Measurements from ENCODE around the gene SLC38A11. TPM values are rescaled to one million over a fixed set of nuclear protein-coding genes. Genes with fewer than 3 reads are reported as not detected.

Gene SLC38A11
- total and polyA plus RNA-seq, 2 of the 8 experiments (the other 6 are each of a cell fraction or from before 2014, with no cell fraction given) = not detected

DNA sequence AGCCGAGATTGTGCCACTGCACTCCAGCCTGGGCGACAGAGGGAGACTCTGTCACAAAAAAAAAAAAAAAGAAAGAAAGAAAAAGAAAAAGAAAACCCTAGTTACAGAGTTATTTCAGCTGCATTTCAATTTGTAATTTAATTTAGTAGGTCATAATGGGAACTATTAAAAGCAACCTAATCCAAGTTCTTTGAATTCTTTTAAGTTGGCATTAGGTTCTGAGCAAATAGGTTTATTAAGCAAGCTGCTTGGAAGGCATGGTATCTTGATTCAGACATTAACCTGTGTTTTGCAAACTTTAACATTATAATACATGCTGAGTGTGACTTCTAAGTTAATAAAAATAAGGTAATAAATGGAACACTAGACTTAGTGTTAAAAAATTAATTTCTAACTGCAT is 83.9 kb downstream of the SLC38A11 start:
- CTCF ChIA-PET (ENCODE audit: partially characterized antibody) = interaction anchor here (0.9 kb wide), 1 partner anchor 12 kb away, joined by 3 read pairs; no protein-coding TSS in a partner anchor
- WGBS, 2 experiments (ENCODE audit: extremely low coverage in 1 of 2, insufficient coverage in 1 of 2, insufficient read length in 1 of 2, insufficient replicate concordance in 2 of 2, low coverage in 1 of 2, low lambda C conversion rate in 2 of 2, missing lambda C conversion rate in 1 of 2) = 83% methylated on average over 1 of the region's 2 CpGs; no CpG with 5 or more reads in 1 of the 2 experiments
- H2BK20ac ChIP-seq (ENCODE audit: low read length) = no peak overlapping the region
- no peak for TF ChIP-seq SIN3A (conservative IDR thresholded peaks at IDR 0.05 in 1 of 2, IDR thresholded peaks at IDR 0.05 in 1 of 2; ENCODE audit: low read depth in 1 of 2, low read length in 2 of 2)
- no peak for TF ChIP-seq TAF1 (IDR thresholded peaks at IDR 0.05; ENCODE audit: low read depth, low read length)
- no peak for TF ChIP-seq CREB1 (IDR thresholded peaks at IDR 0.05)
- no peak for TF ChIP-seq RAD21 (IDR thresholded peaks at IDR 0.05 in 1 of 2, conservative IDR thresholded peaks at IDR 0.05 in 1 of 2; ENCODE audit: low read depth in 2 of 2, low read length in 2 of 2)
- TF ChIP-seq CBX8 (IDR thresholded peaks at IDR 0.05; ENCODE audit: borderline replicate concordance, low read depth, low read length) = no peak
- no peak for TF ChIP-seq EGR1 (IDR thresholded peaks at IDR 0.05; ENCODE audit: borderline replicate concordance, low read depth, low read length)
- no peak for TF ChIP-seq ZNF274 (IDR thresholded peaks at IDR 0.05; ENCODE audit: borderline replicate concordance, extremely low read depth, low read length)
- TF ChIP-seq EP300 (IDR thresholded peaks at IDR 0.05; ENCODE audit: borderline replicate concordance in 1 of 2, low read depth in 2 of 2, low read length in 2 of 2) = no peak
- no peak for TF ChIP-seq KDM5A (IDR thresholded peaks at IDR 0.05; ENCODE audit: low read length)
- TF ChIP-seq SIX5 (IDR thresholded peaks at IDR 0.05; ENCODE audit: low read depth, low read length) = no peak
- TF ChIP-seq ASH2L (IDR thresholded peaks at IDR 0.05; ENCODE audit: low read length) = no peak
- TF ChIP-seq, protein P1, sequence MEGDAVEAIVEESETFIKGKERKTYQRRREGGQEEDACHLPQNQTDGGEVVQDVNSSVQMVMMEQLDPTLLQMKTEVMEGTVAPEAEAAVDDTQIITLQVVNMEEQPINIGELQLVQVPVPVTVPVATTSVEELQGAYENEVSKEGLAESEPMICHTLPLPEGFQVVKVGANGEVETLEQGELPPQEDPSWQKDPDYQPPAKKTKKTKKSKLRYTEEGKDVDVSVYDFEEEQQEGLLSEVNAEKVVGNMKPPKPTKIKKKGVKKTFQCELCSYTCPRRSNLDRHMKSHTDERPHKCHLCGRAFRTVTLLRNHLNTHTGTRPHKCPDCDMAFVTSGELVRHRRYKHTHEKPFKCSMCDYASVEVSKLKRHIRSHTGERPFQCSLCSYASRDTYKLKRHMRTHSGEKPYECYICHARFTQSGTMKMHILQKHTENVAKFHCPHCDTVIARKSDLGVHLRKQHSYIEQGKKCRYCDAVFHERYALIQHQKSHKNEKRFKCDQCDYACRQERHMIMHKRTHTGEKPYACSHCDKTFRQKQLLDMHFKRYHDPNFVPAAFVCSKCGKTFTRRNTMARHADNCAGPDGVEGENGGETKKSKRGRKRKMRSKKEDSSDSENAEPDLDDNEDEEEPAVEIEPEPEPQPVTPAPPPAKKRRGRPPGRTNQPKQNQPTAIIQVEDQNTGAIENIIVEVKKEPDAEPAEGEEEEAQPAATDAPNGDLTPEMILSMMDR (IDR thresholded peaks at IDR 0.05; ENCODE audit: control extremely low read depth in 1 of 3, insufficient read depth in 1 of 3, low read depth in 1 of 3, low read length in 3 of 3) = no peak

More for the DNA sequence above, 83.9 kb downstream of the SLC38A11 start:
- H3K4me2 ChIP-seq (ENCODE audit: insufficient read depth in 1 of 2, low read depth in 2 of 2, low read length in 2 of 2) = no peak overlapping the region
- H3K79me2 ChIP-seq (ENCODE audit: control insufficient read depth in 1 of 2, insufficient read depth in 2 of 2, low read length in 2 of 2) = no peaks in the 10 kb centered on the region
- no peaks in the 10 kb centered on the region for H3K23me2 ChIP-seq (ENCODE audit: low read depth, low read length)
- FAIRE-seq = no peak
- no peak for DNase-seq (ENCODE audit: low read depth in 1 of 2, low spot score in 2 of 2)
- no peak overlapping the region for H2BK120ac ChIP-seq (replicated peaks; ENCODE audit: low read depth, low read length)
- H3K23ac ChIP-seq (ENCODE audit: insufficient read length) = no peak overlapping the region
- no peaks in the 10 kb centered on the region for H3K36me3 ChIP-seq (ENCODE audit: control insufficient read depth in 2 of 4, insufficient read depth in 4 of 4, low read length in 3 of 4)
- H3K9me3 ChIP-seq (ENCODE audit: insufficient read depth in 2 of 2, low read depth in 1 of 2, low read length in 1 of 2) = no peaks in the 10 kb centered on the region
- no peaks in the 10 kb centered on the region for H3K79me1 ChIP-seq (ENCODE audit: low read depth, low read length)
- no peaks in the 10 kb centered on the region for H4K20me1 ChIP-seq (replicated peaks in 1 of 2; ENCODE audit: control insufficient read depth in 1 of 2, insufficient read depth in 2 of 2, low read length in 2 of 2)
- no peak overlapping the region for H4K8ac ChIP-seq (ENCODE audit: extremely low read depth, insufficient read depth, low read length)
- H3K4me1 ChIP-seq (replicated peaks in 1 of 4; ENCODE audit: control insufficient read depth in 3 of 4, insufficient read depth in 4 of 4, low read length in 3 of 4) = no peaks in the 10 kb centered on the region; a peak in 1 of 7 replicates
- H3K27ac ChIP-seq (ENCODE audit: low read depth, low read length) = no peak overlapping the region
- H3K9ac ChIP-seq (replicated peaks in 1 of 4; ENCODE audit: extremely low read depth in 1 of 4, low read depth in 3 of 4, low read length in 3 of 4) = no peak overlapping the region
- H2AK5ac ChIP-seq (ENCODE audit: low read depth, low read length) = no peak overlapping the region
- no peak overlapping the region for H4K5ac ChIP-seq (ENCODE audit: insufficient read length, low read depth, low read length)
- no peak overlapping the region for H3K4ac ChIP-seq (replicated peaks; ENCODE audit: insufficient read length, low read depth, low read length)
- no peak overlapping the region for H3K14ac ChIP-seq (ENCODE audit: insufficient read length)
- H2BK12ac ChIP-seq (ENCODE audit: low read depth, low read length) = no peak overlapping the region
- H2AFZ ChIP-seq (ENCODE audit: low read length) = no peak overlapping the region
- no peak overlapping the region for H2BK15ac ChIP-seq (ENCODE audit: low read length)
- H4K91ac ChIP-seq (replicated peaks; ENCODE audit: insufficient read length, low read length) = no peak overlapping the region
- POLR2A ChIA-PET (ENCODE audit: partially characterized antibody) = no interaction called here
- H3K18ac ChIP-seq (ENCODE audit: extremely low read depth, low read length) = no peak overlapping the region
- no peaks in the 10 kb centered on the region for H3K27me3 ChIP-seq (replicated peaks in 1 of 4; ENCODE audit: control insufficient read depth in 3 of 4, extremely low read depth in 1 of 4, insufficient read depth in 3 of 4, low read length in 3 of 4)
- H2BK5ac ChIP-seq (ENCODE audit: low read depth, low read length) = no peak overlapping the region
- H3K4me3 ChIP-seq (ENCODE audit: extremely low read depth in 1 of 4, insufficient read depth in 2 of 4, low read depth in 3 of 4, low read length in 4 of 4) = no peak overlapping the region
- no peak overlapping the region for H3K56ac ChIP-seq (replicated peaks; ENCODE audit: insufficient read length, low read depth, low read length)

All from H1 (cell line).